Epithelial cell of proximal tubule (primary cell): ENCODE data around the gene MAGI3. TPM values are rescaled to one million over a fixed set of nuclear protein-coding genes. Genes with fewer than 3 reads are reported as not detected.
"Not testable (repeated sequence)": the region's sequence is repeated elsewhere in the genome, so short reads cannot be mapped to it uniquely, and the experiment has no call there.

ENCODE experiments used
- DNase-seq: peaks from one replicate; pipeline ENCODE4 v3.0.0-alpha.2; 2011; ENCODE audit warnings: low read depth
- H3K4me3 ChIP-seq: 2 replicates; pipeline ENCODE4 v1.5.1; 2011; ENCODE audit warnings: low read depth, mild to moderate bottlenecking, low read length
- total RNA-seq: library from RNA; depleted of rRNA; stranded (reverse); fragments of >200 nt; gene quantifications from 2 replicates; pipeline ENCODE4 v1.2.3, GENCODE V29; 2015
- TF ChIP-seq, protein P1 (sequence below): conservative IDR thresholded peaks from 2 replicates; pipeline ENCODE4 v1.5.1; 2012; ENCODE audit warnings: low read depth, mild to moderate bottlenecking, low read length

Gene MAGI3
- total RNA-seq, 1 donor from 2014 or later: 7.0 TPM

DNA sequence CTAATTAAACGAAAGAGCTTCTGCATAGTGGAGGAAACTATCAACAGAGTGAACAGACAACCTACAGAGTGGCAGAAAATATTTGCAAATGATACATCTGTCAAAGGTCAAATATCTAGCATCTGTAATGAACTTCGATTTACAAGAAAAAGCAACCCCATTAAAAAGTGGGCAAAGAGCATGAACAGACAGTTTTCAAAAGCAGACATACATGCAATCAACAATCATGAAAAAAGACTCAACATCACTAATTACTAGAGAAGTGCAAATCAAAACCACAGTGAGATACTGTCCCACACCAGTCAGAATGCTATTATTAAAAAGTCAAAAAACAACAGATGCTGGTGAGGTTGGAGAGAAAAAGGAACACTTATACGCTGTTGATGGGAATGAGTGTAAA is 103.2 kb downstream of the MAGI3 start:
- no peak overlapping the region for H3K4me3 ChIP-seq
- no peak for DNase-seq
- TF ChIP-seq, protein P1, sequence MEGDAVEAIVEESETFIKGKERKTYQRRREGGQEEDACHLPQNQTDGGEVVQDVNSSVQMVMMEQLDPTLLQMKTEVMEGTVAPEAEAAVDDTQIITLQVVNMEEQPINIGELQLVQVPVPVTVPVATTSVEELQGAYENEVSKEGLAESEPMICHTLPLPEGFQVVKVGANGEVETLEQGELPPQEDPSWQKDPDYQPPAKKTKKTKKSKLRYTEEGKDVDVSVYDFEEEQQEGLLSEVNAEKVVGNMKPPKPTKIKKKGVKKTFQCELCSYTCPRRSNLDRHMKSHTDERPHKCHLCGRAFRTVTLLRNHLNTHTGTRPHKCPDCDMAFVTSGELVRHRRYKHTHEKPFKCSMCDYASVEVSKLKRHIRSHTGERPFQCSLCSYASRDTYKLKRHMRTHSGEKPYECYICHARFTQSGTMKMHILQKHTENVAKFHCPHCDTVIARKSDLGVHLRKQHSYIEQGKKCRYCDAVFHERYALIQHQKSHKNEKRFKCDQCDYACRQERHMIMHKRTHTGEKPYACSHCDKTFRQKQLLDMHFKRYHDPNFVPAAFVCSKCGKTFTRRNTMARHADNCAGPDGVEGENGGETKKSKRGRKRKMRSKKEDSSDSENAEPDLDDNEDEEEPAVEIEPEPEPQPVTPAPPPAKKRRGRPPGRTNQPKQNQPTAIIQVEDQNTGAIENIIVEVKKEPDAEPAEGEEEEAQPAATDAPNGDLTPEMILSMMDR: no peak

DNA sequence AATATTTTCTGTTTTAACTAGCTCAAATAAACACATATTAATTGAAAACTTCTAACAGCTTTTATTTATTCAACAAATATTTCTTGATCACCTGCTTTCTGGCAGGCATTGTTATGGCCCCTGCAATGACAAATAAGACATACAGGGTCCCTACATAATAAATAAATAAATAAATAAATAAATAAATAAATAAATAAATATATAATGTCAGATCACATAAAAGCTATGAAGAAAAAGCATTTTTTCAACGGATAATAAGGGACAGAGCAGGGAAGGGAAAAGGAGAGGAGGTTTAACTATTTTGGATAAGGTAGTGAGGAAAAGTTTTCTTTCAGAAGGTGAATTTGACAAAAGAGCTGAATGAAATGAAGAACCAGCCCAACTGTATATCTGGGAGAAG is 115.0 kb downstream of the MAGI3 start:
- no peak overlapping the region for H3K4me3 ChIP-seq
- TF ChIP-seq, protein P1: no peak
- DNase-seq: no peak

DNA sequence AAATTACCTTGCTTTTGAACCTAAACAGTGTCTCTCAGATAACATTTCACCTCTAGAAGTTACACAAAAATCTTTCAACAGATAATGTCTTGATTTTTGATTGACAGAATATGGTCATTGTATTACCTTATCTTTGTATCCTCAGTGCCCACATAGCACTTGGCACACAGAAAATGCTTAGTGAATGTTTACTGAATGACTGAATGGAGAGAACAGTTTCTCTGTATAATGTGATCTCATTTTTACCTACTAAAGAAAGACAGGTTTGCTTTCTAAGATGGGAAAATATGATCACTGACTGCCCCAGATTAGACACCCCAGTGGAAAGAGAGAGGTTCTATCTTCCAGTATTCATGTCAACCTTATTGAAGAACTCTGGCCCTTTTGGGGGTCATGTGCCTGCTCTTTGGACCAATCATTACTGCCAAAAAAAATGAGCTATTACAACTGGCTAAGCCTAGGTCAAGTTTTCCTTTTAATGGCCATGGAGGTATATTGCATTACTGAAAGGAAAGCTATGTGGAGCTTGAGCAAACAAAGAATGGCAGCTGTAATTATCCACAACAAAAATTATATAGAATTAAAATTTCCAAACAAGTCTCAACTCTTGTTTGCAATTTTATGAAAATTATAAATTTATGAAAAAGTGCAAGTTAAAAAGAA is 117.4 kb downstream of the MAGI3 start:
- no peak for DNase-seq
- no peak overlapping the region for H3K4me3 ChIP-seq
- TF ChIP-seq, protein P1: no peak

DNA sequence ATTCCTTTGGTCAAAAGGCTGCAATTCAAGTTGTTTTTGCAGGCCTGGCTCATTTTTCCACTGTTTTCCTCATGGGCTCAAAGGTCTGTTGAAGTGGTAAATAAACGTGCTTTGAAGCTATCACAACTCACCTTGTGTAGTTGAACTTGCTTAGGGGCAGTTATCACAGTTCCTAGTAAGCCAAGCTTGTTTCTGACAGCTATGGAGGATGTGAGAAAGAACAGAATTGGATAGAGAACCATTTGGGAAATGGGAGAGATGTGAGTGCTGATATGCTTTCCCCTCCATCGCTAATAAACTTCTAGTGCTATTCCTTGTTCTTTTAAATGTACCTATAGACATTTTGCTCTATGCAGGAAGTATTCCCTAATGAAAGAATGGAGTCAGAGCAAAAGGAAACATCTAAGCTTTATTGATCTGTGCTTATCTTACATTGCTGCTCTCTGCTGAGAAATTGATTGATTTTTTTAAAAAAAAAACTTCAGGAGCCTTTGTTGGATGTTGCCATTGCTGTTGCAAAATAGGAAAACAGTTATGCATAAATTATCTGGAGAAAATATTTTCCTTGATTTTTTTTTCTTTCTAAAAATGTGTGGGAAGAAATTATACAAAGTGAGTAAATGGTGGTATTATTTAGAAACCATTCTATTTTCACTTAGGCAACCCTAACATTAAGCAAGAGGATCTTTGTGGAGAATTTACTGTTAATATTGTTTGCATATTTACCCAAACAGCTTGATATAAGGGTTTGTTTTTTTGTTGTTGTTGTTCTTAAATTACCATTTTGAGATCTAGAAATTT is 118.2 kb downstream of the MAGI3 start:
- DNase-seq: no peak
- TF ChIP-seq, protein P1: no peak
- no peak overlapping the region for H3K4me3 ChIP-seq

DNA sequence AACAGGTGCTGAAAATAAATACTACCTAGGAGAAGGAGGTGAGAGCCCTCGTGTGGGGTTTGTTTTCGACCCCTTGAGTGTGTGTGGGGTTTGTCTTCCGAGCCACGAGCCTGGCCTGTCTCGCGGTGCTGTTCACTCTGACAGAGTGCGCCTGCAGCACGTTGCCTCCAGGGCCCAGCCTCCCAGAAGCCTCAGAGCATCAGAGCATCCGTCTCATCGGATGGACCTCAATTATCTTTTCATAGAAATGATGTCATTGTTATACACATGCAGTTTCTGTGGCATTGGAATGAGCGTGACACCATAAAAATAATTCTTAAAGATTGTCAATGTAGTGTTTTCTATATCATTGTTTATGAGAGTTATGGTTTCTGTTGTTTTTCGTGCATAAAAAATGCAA is 119.5 kb downstream of the MAGI3 start:
- not testable (repeated sequence) for DNase-seq, H3K4me3 ChIP-seq

DNA sequence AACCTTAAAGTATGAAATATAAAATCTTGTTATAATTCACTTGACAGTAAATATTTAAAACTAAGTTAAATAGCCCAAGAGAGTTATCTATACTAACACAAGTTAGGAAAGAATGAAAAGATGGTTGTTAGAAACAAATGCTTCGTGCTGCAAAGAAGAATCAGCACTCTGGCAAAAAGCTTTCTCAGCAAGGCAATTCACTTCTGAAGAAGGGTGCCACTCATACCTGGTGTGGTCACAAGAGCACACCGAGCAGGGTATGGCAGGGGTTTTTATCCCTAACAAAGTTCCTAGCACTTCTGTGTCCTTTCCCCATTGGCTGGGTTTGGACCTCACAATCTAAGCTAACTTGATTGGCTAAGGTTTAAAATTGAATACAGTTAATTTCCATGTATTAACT is 121.0 kb downstream of the MAGI3 start:
- TF ChIP-seq, protein P1: no peak
- H3K4me3 ChIP-seq: no peak overlapping the region
- no peak for DNase-seq

DNA sequence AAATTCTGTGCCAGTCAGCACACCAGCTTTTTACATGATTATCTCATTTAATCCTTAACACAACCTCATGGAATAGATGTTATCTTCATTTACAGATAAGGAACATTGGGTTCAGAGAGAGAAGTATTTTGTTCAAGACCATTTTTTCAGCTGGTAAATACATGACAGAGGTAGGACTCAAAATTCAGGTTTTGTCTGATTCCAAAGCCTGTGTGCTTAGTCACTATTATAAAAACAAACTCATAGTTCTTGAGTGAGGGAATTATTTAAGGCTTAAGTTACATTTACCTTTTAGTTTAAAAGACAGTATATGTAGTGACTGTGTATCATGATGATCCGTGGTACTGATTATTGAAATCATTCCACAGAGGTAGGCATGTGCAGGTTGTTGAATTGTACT is 125.2 kb downstream of the MAGI3 start:
- TF ChIP-seq, protein P1: no peak
- no peak for DNase-seq
- no peak overlapping the region for H3K4me3 ChIP-seq
